ENCODE measurements around the gene MAGI3.
"Not testable (repeated sequence)": the region's sequence is repeated elsewhere in the genome, so short reads cannot be mapped to it uniquely, and the experiment has no call there.

Gene MAGI3

GRCh38 chr1:113587475-113587874, 197.2 kb downstream of the MAGI3 start:
- no peak for DNase-seq

- no peak for DNase-seq
These were observed 201.9 kb downstream of the MAGI3 start for GRCh38 chr1:113592230-113592629.

GRCh38 chr1:113593550-113594297, 203.4 kb downstream of the MAGI3 start:
- no peak for DNase-seq

- not testable (repeated sequence) for DNase-seq
These were observed 214.2 kb downstream of the MAGI3 start for GRCh38 chr1:113604466-113604865.

GRCh38 chr1:113605146-113605545, 214.8 kb downstream of the MAGI3 start:
- no peak for DNase-seq

- no peak for DNase-seq
These were observed 218.1 kb downstream of the MAGI3 start for GRCh38 chr1:113608399-113608798.

GRCh38 chr1:113610372-113610771, 220.1 kb downstream of the MAGI3 start:
- DNase-seq, result no peak

- no peak for DNase-seq
These were observed 225.1 kb downstream of the MAGI3 start for GRCh38 chr1:113615425-113615824.

- no peak for DNase-seq
These were observed 225.8 kb downstream of the MAGI3 start for GRCh38 chr1:113616156-113616555.

- DNase-seq, result no peak
These were observed 227.3 kb downstream of the MAGI3 start for GRCh38 chr1:113617438-113618141.

- DNase-seq, result no peak
These were observed 238.7 kb downstream of the MAGI3 start for GRCh38 chr1:113628997-113629396.

GRCh38 chr1:113630340-113631327, 240.3 kb downstream of the MAGI3 start:
- no peak for DNase-seq

- DNase-seq, result no peak
These were observed 251.1 kb downstream of the MAGI3 start for GRCh38 chr1:113641396-113641795.

GRCh38 chr1:113647164-113647563, 256.8 kb downstream of the MAGI3 start:
- DNase-seq, result no peak

GRCh38 chr1:113648478-113648877, 258.2 kb downstream of the MAGI3 start:
- DNase-seq, result no peak

GRCh38 chr1:113652771-113653170, 262.5 kb downstream of the MAGI3 start:
- no peak for DNase-seq

GRCh38 chr1:113653741-113654140, 263.4 kb downstream of the MAGI3 start:
- DNase-seq, result no peak

- DNase-seq, result no peak
These were observed 264.6 kb downstream of the MAGI3 start for GRCh38 chr1:113654883-113655282.

- DNase-seq, result no peak
These were observed 266.8 kb downstream of the MAGI3 start for GRCh38 chr1:113657126-113657525.

- DNase-seq, result no peak
These were observed 267.3 kb downstream of the MAGI3 start for GRCh38 chr1:113657556-113658063.

- DNase-seq, result no peak
These were observed 268.7 kb downstream of the MAGI3 start for GRCh38 chr1:113659035-113659434.

GRCh38 chr1:113659556-113659955, 269.2 kb downstream of the MAGI3 start:
- no peak for DNase-seq

- DNase-seq, result no peak
These were observed 269.8 kb downstream of the MAGI3 start for GRCh38 chr1:113660088-113660487.

All from activated naive CD4-positive, alpha-beta T cell treated with anti-CD3 and anti-CD28 coated beads, Interleukin-2, amount 50 U/mL, for 16 hours (primary cell).